GM23338 (cell line): ENCODE measurements around the gene APOBR. TPM values are rescaled to one million over a fixed set of nuclear protein-coding genes. Genes with fewer than 3 reads are reported as not detected.

Experiments
- ATAC-seq: fragments of 200-7000 bp; cut with Tn5 transposase; 3 replicates; pipeline ENCODE4 v1.9.1; 2020
- DNase-seq: peaks from one replicate; pipeline ENCODE4 v3.0.0-alpha.2; 2015; ENCODE audit warnings: low spot score
- H2AFZ ChIP-seq: fragments of 200-600 bp; sonication (generic); 2 replicates; pipeline ENCODE4 v1.8.0; 2016; ENCODE audit warnings: antibody characterized with exemption, mild to moderate bottlenecking, moderate library complexity
- H3F3A ChIP-seq: fragments of 200-600 bp; sonication (generic); replicated peaks from 2 replicates; pipeline ENCODE4 v1.8.0; 2017; ENCODE audit warnings: antibody characterized with exemption, mixed run types, low read depth
- H3K27ac ChIP-seq: fragments of 200-600 bp; sonication (generic); 2 replicates; pipeline ENCODE4 v1.6.1; 2016; ENCODE audit warnings: low read depth
- H3K27me3 ChIP-seq: fragments of 200-600 bp; sonication (generic); 2 replicates; pipeline ENCODE4 v1.8.0; 2016; ENCODE audit warnings: mild to moderate bottlenecking, mixed run types, moderate library complexity; ENCODE audit not compliant: insufficient read depth
- H3K36me3 ChIP-seq: fragments of 200-600 bp; sonication (generic); 2 replicates; pipeline ENCODE4 v1.8.0; 2016; ENCODE audit warnings: mild to moderate bottlenecking; ENCODE audit not compliant: insufficient read depth
- H3K4me1 ChIP-seq: fragments of 200-600 bp; sonication (generic); 2 replicates; pipeline ENCODE4 v1.8.0; 2016; ENCODE audit warnings: mild to moderate bottlenecking, moderate library complexity; ENCODE audit not compliant: insufficient read depth
- H3K4me2 ChIP-seq: fragments of 200-600 bp; sonication (generic); 2 replicates; pipeline ENCODE4 v1.7.1; 2017; ENCODE audit warnings: mixed run types
- H3K4me3 ChIP-seq: fragments of 200-600 bp; sonication (generic); 2 replicates; pipeline ENCODE4 v1.6.1; 2016; ENCODE audit warnings: mixed run types
- H3K79me2 ChIP-seq: fragments of 200-600 bp; sonication (generic); replicated peaks from 2 replicates; pipeline ENCODE4 v1.8.0; 2017; ENCODE audit warnings: mild to moderate bottlenecking; ENCODE audit not compliant: insufficient read depth
- H3K9me2 ChIP-seq: fragments of 200-600 bp; sonication (generic); 2 replicates; pipeline ENCODE4 v1.8.0; 2017; ENCODE audit not compliant: insufficient read depth
- H4K20me1 ChIP-seq: fragments of 200-600 bp; sonication (generic); replicated peaks from 2 replicates; pipeline ENCODE4 v1.8.0; 2017; ENCODE audit warnings: mild to moderate bottlenecking; ENCODE audit not compliant: insufficient read depth
- H3K27ac Mint-ChIP-seq: 2 replicates; pipeline ENCODE4 v1.8.0; 2020; ENCODE audit warnings: inconsistent platforms, mild to moderate bottlenecking, moderate library complexity, mixed read lengths
- H3K27me3 Mint-ChIP-seq: 3 replicates; pipeline ENCODE4 v1.8.0; 2022; ENCODE audit warnings: low read depth, mild to moderate bottlenecking, moderate library complexity, mixed read lengths, inconsistent platforms; ENCODE audit not compliant: insufficient read depth, poor library complexity
- H3K36me3 Mint-ChIP-seq: 3 replicates; pipeline ENCODE4 v1.8.0; 2021; ENCODE audit warnings: low read depth, mild to moderate bottlenecking, inconsistent platforms, moderate library complexity, mixed read lengths
- H3K4me1 Mint-ChIP-seq: 3 replicates; pipeline ENCODE4 v1.8.0; 2020; ENCODE audit warnings: mild to moderate bottlenecking, inconsistent platforms, mixed read lengths
- H3K4me3 Mint-ChIP-seq: 3 replicates; pipeline ENCODE4 v1.8.0; 2021; ENCODE audit warnings: moderate library complexity, mild to moderate bottlenecking, inconsistent platforms, mixed read lengths
- H3K9me3 Mint-ChIP-seq: 3 replicates; pipeline ENCODE4 v1.8.0; 2020; ENCODE audit warnings: moderate library complexity, mild to moderate bottlenecking, inconsistent platforms, mixed read lengths
- CREB1 ChIP-seq: fragments of 250-450 bp; sonication (Bioruptor Pico); IDR thresholded peaks from 2 replicates; pipeline ENCODE4 v1.5.0; 2020; ENCODE audit warnings: low read depth, mild to moderate bottlenecking, moderate library complexity
- CTCF ChIP-seq, 2 experiments: fragments of 200-600 bp in 1 of 2; sonication (generic) in 1 of 2; conservative IDR thresholded peaks; 2 replicates each; pipeline versions ENCODE4 v1.5.1 to v1.6.1; 2016 to 2017; ENCODE audit warnings: antibody characterized with exemption in 2 of 2, low read depth in 2 of 2, mild to moderate bottlenecking in 2 of 2, moderate library complexity in 1 of 2
- EZH2 ChIP-seq: fragments of 200-600 bp; sonication (generic); IDR thresholded peaks from one replicate; pipeline ENCODE4 v1.8.0; 2017; ENCODE audit warnings: antibody characterized with exemption, mild to moderate bottlenecking, low read depth; ENCODE audit not compliant: unreplicated experiment
- EZH2phosphoT487 ChIP-seq: fragments of 200-600 bp; sonication (generic); IDR thresholded peaks from one replicate; pipeline ENCODE4 v1.8.1; 2018; ENCODE audit warnings: antibody characterized with exemption; ENCODE audit not compliant: unreplicated experiment
- NANOG ChIP-seq: IDR thresholded peaks from 2 replicates; pipeline ENCODE4 v1.6.1; 2016; ENCODE audit warnings: antibody characterized with exemption, borderline replicate concordance
- STAT1 ChIP-seq: IDR thresholded peaks from one replicate; pipeline ENCODE4 v1.6.1; 2016; ENCODE audit warnings: antibody characterized with exemption; ENCODE audit not compliant: unreplicated experiment
- ZNF331 ChIP-seq: fragments of 250-450 bp; sonication (Bioruptor Pico); IDR thresholded peaks from 2 replicates; pipeline ENCODE4 v1.5.0; 2020; ENCODE audit warnings: low read depth, mild to moderate bottlenecking, moderate library complexity
- ZNF462 ChIP-seq: fragments of 250-450 bp; sonication (Bioruptor Pico); IDR thresholded peaks from 2 replicates; pipeline ENCODE4 v1.5.0; 2020; ENCODE audit warnings: mild to moderate bottlenecking, moderate library complexity
- polyA plus RNA-seq: library from polyadenylated mRNA; unstranded; fragments of >200 nt; fragmentation: Nextera tagmentation; extraction: Ambion mirVana; gene quantifications from 2 replicates; pipeline ENCODE4 v1.2.1, GENCODE V29; 2016
- total RNA-seq: library from RNA; depleted of rRNA; stranded (reverse); fragments of >200 nt; shearing (Covaris generic); gene quantifications from 2 replicates; pipeline ENCODE4 v1.2.3, GENCODE V29; 2014

The APOBR gene
- total and polyA plus RNA-seq, 2 experiments from 2014 or later = 0.07 TPM; not detected in 1

- Histone ChIP-seq H2AFZ (0 out of 2 replicates have a peak overlapping the region, but pooled peaks have one; percentile 32), H3K9me2 (no peaks in the 10 kb centered on the region), H4K20me1 (no peaks in the 10 kb centered on the region), H3K4me3 (no peak overlapping the region), H3K4me1 (no peaks in the 10 kb centered on the region), H3K27ac (no peak overlapping the region), H3K27me3 (no peaks in the 10 kb centered on the region), H3K36me3 (no peaks in the 10 kb centered on the region), H3K4me2 (no peak overlapping the region), H3K79me2 (no peaks in the 10 kb centered on the region), H3F3A (no peaks in the 10 kb centered on the region)
- H3K9me3 Mint-ChIP-seq = no peaks in the 10 kb centered on the region
- no peaks in the 10 kb centered on the region for H3K36me3 Mint-ChIP-seq
- H3K4me3 Mint-ChIP-seq = no peak overlapping the region
- no peak overlapping the region for H3K27ac Mint-ChIP-seq
- H3K4me1 Mint-ChIP-seq = no peaks in the 10 kb centered on the region
- TF ChIP-seq NANOG (no peak), CTCF (conservative IDR thresholded peaks at IDR 0.05; ENCODE audit: low read depth in 2 of 2) (no peak), EZH2 (no peak), ZNF331 (CRISPR knock-in tag) (no peak), EZH2phosphoT487 (no peak), CREB1 (CRISPR knock-in tag) (no peak), STAT1 (no peak), ZNF462 (CRISPR knock-in tag) (no peak)
- ATAC-seq (no peak), DNase-seq (no peak)
- peaks cover 6% of the 10 kb centered on the region for H3K27me3 Mint-ChIP-seq
Measured at GRCh38 chr16:28513484-28514181, 19.2 kb downstream of the APOBR start.
